ENCODE data around the gene MRTFA. TPM values are rescaled to one million over a fixed set of nuclear protein-coding genes. Genes with fewer than 3 reads are reported as not detected.
"Not testable (repeated sequence)": the region's sequence is repeated elsewhere in the genome, so short reads cannot be mapped to it uniquely, and the experiment has no call there.

MRTFA gene
- total RNA-seq, 1 donor from 2014 or later = 19.2 TPM

DNA sequence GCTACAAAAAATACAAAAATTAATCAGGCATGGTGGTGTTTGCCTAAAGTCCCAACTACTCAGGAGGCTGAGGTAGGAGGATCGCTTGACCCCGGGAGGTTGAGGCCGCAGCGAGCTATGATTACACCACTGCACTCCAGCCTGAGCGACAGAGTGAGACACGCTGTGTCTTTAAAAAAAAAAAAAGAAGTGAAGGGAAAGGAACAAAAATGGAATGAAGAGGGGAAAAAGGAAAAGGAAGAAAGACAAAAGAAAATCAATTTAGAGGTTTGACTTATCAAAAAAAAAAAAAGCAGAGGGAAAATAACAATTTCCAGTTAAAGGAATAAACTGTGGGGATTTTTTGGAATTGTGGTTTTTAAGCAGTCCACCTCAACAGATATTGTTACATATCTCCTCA, 36.8 kb downstream of the MRTFA start:
- TF ChIP-seq, protein P1, sequence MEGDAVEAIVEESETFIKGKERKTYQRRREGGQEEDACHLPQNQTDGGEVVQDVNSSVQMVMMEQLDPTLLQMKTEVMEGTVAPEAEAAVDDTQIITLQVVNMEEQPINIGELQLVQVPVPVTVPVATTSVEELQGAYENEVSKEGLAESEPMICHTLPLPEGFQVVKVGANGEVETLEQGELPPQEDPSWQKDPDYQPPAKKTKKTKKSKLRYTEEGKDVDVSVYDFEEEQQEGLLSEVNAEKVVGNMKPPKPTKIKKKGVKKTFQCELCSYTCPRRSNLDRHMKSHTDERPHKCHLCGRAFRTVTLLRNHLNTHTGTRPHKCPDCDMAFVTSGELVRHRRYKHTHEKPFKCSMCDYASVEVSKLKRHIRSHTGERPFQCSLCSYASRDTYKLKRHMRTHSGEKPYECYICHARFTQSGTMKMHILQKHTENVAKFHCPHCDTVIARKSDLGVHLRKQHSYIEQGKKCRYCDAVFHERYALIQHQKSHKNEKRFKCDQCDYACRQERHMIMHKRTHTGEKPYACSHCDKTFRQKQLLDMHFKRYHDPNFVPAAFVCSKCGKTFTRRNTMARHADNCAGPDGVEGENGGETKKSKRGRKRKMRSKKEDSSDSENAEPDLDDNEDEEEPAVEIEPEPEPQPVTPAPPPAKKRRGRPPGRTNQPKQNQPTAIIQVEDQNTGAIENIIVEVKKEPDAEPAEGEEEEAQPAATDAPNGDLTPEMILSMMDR (IDR thresholded peaks at IDR 0.05; ENCODE audit: borderline replicate concordance) = no peak
- intact Hi-C loops (cut with micrococcal nuclease) = no loop called here
- peaks cover 71% of the 10 kb centered on the region for H3K4me1 ChIP-seq

DNA sequence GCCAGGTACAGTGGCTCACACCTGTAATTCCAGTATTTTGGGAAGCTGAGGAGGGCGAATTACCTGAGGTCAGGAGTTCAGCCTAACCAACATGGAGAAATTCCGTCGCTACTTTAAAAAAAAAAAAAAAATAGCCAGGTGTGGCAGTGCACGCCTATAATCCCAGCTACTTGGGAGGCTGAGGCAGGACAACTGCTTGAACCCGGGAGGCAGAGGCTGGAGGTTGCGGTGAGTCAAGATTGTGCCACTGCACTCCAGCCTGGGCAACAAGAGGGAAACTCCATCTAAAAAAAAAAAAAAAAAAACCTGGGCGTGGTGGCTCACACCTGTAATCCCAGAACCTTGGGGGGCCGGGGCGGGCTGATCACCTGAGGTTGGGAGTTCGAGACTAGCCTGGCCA, 37.8 kb downstream of the MRTFA start:
- H3K27me3 ChIP-seq (ENCODE audit: low read depth); H3K4me3 ChIP-seq; H3K27ac ChIP-seq (replicated peaks); H3K9me3 ChIP-seq (replicated peaks); DNase-seq; H3K36me3 ChIP-seq; intact Hi-C loops (cut with micrococcal nuclease): not testable (repeated sequence)
- H3K4me1 ChIP-seq = peaks cover 81% of the 10 kb centered on the region

More for the DNA sequence above, 36.8 kb downstream of the MRTFA start:
- Histone ChIP-seq H3K27ac (replicated peaks) (no peak overlapping the region), H3K4me3 (no peak overlapping the region), H3K9me3 (replicated peaks) (no peaks in the 10 kb centered on the region), H3K36me3 (no peaks in the 10 kb centered on the region), H3K27me3 (ENCODE audit: low read depth) (no peaks in the 10 kb centered on the region)
- DNase-seq = no peak

DNA sequence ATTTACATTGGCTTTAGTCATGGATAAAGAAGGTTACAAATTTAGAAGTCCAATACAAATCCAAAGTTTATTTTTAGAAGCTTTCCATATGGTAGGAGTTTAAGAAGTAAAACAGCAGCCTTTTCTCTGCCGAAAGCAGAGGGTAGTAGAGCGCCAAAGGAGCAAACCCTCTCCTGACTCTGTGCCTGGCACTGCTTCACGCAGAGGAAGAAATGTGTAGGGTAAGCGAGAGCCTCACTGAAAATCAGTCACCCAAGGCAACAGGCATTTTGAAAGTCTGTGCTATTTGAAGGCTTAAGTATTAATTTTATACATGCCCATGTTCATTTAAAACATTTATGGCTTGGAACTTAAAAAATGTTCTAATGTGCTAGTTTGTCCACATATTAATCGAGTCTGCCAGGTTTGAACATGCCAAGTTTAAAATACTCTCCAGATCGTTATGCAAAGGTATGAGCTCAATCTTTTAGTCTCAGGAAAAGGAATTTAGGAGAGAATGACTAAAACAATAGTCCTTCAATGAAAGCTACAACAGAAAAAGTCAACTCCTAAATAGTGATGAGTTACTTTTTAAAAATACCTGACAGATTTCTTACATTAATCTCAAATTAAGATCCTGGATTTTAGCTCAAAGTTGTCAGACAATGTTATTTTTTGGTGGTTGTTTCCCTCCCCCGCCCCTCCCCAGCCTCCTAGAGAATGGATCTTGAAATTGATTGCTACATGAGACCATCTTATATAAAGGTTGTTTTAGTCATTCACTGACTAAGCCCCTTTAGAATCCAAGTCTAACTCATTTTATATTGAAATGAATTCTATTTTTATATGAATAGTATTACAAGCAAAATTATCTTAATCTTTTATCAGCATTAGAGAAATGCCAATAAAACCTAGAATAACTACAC, 38.7 kb downstream of the MRTFA start:
- Histone ChIP-seq H3K27ac (replicated peaks) (peak overlapping the region; percentile 1), H3K9me3 (replicated peaks) (no peaks in the 10 kb centered on the region), H3K4me3 (peak overlapping the region; percentile 9), H3K4me1 (peaks cover 81% of the 10 kb centered on the region), H3K27me3 (ENCODE audit: low read depth) (no peaks in the 10 kb centered on the region), H3K36me3 (no peaks in the 10 kb centered on the region)
- intact Hi-C loops (cut with micrococcal nuclease) = no loop called here
- DNase-seq = no peak
- TF ChIP-seq, protein P1 (IDR thresholded peaks at IDR 0.05; ENCODE audit: borderline replicate concordance) = peak; percentile 18

DNA sequence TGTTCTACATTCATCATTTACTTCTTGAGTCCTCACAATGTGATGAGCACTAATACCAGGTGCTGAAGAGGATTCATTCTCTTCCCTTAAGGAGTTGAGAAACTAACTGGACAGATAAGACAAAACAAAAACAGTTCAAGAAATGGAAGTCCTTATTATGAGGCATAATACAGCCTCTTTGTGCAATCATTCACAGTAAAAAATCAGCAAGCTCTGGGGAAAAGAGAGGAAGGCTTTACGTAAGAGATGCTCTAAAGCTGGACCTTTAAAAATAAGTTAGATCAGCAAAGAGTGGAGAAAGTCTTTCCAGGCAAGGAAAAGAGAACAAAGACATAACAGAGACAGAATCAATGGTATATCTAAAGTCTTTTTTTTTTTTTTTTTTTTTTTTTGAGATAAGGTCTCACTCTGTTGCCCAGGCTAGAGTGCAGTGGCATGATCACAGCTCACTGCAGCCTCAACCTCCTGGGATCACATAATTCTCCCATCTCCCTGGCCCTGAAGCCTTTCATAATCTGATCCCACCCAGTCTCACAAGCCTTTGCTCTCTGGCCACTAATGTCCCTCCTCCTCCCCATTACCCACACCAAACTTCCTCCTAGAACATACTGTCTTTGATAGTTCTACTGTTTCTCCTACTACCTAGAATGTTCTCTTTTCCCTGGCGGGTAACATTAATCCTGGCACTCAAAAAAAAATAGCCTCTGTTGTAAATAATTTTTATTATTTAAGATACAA, 40.9 kb downstream of the MRTFA start:
- TF ChIP-seq, protein P1 (IDR thresholded peaks at IDR 0.05; ENCODE audit: borderline replicate concordance) = no peak
- no peak overlapping the region for H3K4me3 ChIP-seq
- DNase-seq = no peak
- H3K4me1 ChIP-seq = peaks cover 66% of the 10 kb centered on the region
- H3K9me3 ChIP-seq (replicated peaks) = no peaks in the 10 kb centered on the region
- no peaks in the 10 kb centered on the region for H3K27me3 ChIP-seq (ENCODE audit: low read depth)
- peak overlapping the region; percentile 31 for H3K27ac ChIP-seq (replicated peaks)
- intact Hi-C loops (cut with micrococcal nuclease) = no loop called here
- H3K36me3 ChIP-seq = no peaks in the 10 kb centered on the region

DNA sequence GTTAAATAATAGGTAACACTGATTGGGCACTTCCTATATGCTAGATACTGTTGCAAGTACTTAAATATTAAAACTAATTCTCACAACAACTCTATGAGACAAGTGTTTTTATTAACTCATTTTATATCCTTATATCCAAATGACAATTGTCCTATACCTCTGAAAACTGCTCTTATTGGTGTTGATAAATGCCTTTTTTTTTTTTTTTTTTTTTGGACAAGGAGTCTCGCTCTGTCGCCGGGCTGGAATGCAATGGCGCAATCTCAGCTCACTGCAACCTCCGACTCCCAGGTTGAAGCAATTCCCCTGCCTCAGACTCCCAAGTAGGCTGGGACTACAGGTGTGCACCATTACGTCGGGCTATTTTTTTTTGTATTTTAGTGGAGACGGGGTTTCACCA, 41.6 kb downstream of the MRTFA start:
- Histone ChIP-seq H3K4me3 (no peak overlapping the region), H3K27ac (replicated peaks) (no peak overlapping the region), H3K27me3 (ENCODE audit: low read depth) (no peaks in the 10 kb centered on the region), H3K36me3 (peaks cover 4% of the 10 kb centered on the region), H3K4me1 (peaks cover 64% of the 10 kb centered on the region), H3K9me3 (replicated peaks) (no peaks in the 10 kb centered on the region)
- DNase-seq = no peak
- intact Hi-C loops (cut with micrococcal nuclease) = no loop called here
- TF ChIP-seq, protein P1 (IDR thresholded peaks at IDR 0.05; ENCODE audit: borderline replicate concordance) = no peak

All from left ventricle myocardium inferior (tissue), 1 donor.